Erythroblast (primary cell): ENCODE results near the gene ADD3.
"Not testable (repeated sequence)": the region's sequence is repeated elsewhere in the genome, so short reads cannot be mapped to it uniquely, and the experiment has no call there.

ENCODE experiments used
- DNase-seq, 2 experiments: peaks; one replicate each; lab custom pipeline; 2025; lab: John Stamatoyannopoulos, UW
- GATA1 ChIP-seq: IDR thresholded peaks from 2 replicates; pipeline ENCODE4 v1.6.1; 2011; ENCODE audit warnings: low read depth, mild to moderate bottlenecking, control low read depth, low read length, moderate library complexity
- POLR2A ChIP-seq: IDR thresholded peaks from 2 replicates; pipeline ENCODE4 v1.6.1; 2011; ENCODE audit warnings: mild to moderate bottlenecking, low read length

The ADD3 gene

DNA sequence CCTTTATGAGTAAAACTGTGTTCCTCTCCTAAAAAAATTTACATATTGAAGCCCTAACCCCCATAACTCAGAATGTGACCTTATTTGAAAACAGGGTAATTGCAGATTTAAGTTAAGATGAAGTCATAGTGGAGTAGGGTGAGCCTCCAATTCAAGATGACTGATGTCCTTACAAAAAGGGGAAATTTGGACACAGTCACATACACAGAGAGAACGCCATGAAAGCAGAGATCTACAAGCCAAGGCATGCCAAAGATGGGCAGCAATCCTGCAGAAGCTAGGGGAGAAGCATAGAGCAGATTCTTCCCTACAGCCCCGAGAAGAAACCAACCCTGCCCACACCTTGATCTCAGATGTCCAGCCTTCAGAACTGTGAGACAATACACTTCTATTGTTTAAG is 23.8 kb upstream of the ADD3 start:
- TF ChIP-seq GATA1 (no peak), POLR2A (no peak)
- no peak for DNase-seq

DNA sequence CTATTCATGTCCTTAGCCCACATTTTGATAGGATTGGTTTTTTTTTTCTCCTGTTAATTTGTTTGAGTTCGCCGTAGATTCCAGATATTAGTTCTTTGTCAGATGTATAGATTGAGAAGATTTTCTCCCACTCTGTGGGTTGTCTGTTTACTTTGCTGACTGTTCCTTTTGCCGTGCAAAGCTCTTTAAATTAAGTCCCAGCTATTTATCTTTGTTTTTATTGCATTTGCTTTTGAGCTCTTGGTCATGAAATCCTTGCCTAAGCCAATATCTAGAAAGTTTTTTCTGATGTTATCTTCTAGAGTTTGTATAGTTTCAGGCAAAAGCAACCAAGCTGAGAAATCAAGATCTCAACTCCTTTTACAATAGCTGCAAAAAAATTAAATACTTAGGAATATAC is 22.0 kb upstream of the ADD3 start:
- DNase-seq = not testable (repeated sequence)

DNA sequence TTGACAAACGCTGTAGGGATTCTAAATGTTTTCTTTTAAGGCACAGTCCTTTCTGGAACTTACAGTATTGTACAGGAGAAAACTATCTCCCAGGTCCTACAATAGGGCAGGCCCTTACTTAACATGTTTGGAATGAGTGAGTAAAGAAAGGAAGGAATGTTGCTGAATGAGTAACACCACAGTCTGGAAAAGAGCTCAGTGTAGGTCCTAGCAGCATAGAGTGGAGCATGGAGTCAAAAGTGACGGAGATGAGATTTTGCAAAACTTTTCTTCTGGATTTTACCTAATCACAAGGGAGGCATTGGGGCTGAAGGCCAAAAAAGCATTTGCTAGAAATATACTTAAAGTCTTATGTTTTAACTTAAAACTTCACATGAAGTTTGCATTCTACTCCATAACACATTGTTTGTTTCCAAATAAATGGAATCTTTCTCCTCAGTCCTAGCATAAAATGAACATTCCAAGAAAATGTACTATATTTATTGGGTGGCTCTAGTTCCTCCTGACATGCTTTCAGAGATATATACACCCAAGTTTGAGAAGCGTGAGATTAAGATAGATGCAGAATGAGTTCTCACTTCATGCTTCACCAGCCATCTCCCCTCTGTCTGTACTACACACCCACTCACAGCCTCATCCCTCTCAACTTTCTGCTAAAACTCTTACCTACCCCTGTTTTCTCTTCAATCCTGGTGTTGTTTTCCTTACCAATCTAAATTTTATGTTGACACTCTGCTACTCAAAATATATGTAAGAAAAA is 20.2 kb upstream of the ADD3 start:
- TF ChIP-seq GATA1 = no peak
- TF ChIP-seq POLR2A = no peak
- no peak for DNase-seq

DNA sequence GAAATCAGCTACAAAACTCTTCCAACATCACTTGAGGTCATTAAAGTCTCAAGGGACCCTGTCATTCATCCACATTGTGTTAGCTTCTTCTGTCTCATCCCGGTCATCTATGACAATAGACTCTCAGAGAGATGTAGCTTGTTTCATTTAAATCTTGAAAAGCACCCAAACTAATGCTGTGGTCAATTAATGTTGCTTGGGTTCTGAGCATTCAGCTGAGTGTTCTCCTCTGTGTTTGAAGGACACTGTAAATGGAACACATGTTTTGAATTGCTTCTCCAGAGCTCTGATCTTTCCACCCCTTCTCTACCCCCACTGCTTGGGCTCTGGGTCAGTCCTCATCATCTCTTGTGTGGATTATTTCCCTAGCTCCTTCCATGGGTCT is 19.6 kb upstream of the ADD3 start:
- DNase-seq = no peak

DNA sequence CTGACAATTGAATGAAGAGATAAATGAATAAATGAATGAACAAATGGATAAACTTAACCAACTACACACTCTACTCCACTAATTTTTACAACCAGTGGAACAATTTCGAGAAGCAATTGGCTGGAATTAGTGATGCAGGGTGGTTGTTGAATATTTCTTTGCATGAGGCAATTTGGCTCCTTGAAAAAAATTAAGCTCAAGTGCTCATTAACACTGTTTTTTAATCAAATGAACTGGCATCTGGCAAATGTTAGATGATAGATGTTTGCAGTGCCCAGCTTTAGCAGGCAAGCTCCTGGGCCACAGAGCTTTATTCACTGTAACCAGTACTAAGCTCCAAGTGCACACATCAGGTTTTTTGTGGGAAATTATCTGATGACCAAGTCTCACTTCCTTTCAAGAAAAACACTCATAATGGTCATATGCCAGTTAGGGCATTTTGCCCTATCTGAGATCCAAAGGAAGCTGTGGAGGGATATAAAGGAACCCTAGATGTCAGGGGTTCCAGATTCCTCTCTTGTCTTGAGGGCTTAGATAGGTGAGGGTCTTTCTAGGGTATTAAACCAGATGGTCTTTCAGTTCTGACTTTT is 16.4 kb upstream of the ADD3 start:
- no peak for DNase-seq
- TF ChIP-seq POLR2A = no peak

More for the DNA sequence above, 19.6 kb upstream of the ADD3 start:
- TF ChIP-seq GATA1 = no peak
- no peak for TF ChIP-seq POLR2A

DNA sequence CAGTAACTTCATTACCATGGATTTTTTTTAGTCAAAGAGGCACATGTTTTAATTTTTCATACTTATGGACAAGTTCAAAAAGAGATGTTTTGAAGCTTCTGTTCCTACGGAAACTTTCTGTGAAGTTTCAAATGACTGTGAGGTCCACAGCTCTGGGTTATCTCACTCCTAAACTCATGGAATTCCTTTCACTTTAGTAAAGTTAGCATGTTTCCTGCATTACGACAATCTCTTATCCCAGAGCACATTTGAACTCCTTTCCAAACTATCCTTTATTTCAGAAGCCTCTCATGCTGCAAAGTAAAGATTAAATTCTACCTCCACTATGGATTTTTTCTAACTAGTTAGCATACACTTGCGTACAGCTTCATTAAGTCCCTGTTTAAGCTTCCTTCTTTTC is 15.3 kb upstream of the ADD3 start:
- no peak for TF ChIP-seq GATA1
- TF ChIP-seq POLR2A = no peak

DNA sequence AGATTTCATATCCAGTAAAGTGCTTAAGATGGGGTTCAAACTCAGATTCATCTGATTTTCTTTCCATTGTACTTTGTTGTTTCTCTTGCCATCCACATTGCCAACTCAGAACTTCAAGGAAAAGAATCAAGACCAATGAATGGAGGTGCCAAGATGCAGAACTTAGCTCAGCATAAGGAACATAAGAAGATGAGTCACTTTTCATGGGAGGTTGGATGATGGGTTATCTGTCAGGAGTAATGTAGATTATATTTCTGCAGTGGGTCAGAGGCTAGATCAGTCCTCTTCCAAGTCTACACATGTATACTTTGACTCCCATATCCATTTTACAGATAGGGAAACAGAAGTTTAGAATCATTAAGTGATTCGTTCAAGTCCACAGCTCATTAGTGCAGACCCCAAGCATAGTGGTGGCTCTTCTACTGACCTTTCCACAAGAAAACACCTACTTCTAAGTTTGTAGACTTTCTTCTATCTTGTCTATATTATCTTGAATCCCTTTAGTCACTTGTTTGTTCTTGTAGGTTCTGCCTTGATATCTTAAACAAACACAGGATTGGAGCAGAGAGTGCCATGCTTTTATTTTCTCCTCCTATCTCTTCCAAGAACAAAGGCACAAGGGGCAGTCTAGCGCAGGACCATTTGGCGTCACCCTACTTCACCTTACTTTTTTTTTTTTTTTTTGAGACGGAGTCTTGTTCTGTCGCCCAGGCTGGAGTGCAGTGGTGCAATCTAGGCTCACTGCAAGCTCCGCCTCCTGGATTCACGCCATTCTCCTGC is 14.0 kb upstream of the ADD3 start:
- DNase-seq = no peak
- no peak for TF ChIP-seq POLR2A
- TF ChIP-seq GATA1 = no peak

More for the DNA sequence above, 15.3 kb upstream of the ADD3 start:
- DNase-seq = no peak

DNA sequence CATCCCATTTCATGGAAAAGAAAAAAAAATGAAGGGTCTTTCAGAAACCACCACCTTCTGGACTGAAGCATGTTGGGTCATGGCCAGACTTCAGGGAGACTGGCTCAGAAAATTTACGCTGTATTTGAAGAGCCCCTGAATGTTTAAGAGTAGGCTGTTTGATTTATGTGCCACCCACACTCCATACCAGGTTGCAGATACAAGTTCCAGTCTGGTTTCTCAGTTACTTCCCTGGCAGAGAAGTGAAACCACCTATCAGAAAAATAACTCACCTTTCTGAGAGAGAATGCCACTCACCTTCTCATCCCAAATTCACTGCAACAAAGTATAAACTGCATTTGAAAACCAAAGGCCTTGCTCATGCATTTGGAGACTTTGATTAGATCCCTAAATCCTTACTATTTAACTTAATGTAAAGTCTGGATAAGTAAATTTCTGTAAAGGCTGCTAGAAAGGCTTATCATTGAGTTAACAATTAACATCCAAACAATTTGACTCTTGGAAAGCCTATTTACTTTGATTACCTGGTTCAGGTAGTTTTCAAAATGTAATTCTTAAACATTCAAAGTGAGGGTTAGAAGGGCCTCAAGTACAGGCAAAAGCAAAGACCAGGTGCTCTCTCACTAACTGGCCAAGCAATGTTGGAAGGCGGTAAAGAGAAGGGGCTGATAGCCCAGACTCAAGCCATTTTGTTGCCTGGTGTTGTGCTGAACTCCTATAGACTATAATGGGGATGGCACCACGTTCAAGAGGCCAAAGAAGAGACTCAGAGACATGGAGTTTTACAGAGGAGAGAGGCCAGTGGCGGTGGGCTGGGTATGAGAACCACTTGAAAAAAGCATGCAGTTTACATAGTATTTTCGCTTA is 12.8 kb upstream of the ADD3 start:
- no peak for TF ChIP-seq POLR2A
- no peak for TF ChIP-seq GATA1

DNA sequence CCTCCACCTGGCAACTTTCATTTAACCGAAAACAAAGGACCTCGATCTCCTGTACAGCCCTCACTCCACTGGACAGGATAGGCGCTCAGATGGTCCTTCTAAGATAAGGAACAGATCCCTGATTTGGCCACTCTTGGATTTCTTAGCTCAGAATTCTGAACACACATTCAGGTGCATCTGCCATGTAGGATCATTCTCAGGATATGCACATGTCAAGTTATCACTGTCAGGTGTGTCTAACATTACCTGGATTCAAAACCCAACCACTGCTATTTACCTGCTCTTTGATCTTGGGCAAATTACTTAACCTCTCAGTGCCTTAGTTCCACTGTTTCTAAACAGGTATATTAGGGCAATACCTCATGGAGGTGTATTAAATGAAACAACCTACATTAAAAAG is 12.2 kb upstream of the ADD3 start:
- no peak for TF ChIP-seq POLR2A
- TF ChIP-seq GATA1 = no peak
- no peak for DNase-seq

More for the DNA sequence above, 12.8 kb upstream of the ADD3 start:
- no peak for DNase-seq

DNA sequence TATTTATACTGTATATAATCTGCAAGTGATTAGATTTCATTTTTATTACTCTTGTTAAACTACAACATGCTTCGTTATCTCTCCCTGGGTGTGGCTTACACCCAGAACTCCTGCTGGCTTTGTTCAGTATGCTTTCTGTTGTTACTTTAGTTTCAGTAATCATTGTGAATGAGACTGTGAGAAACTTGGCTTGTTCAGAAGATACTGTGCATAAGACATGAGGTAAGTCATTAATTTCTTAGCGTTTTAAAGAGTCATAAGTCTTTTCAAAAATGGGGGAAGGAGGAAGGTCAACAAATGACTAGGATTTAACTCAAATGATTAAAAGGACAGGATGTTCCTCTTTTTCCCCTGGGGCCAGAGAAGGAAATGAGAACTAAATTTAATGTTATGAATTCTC is 11.6 kb upstream of the ADD3 start:
- DNase-seq = peak; percentile 40 to 50
- TF ChIP-seq GATA1 (no peak), POLR2A (no peak)

DNA sequence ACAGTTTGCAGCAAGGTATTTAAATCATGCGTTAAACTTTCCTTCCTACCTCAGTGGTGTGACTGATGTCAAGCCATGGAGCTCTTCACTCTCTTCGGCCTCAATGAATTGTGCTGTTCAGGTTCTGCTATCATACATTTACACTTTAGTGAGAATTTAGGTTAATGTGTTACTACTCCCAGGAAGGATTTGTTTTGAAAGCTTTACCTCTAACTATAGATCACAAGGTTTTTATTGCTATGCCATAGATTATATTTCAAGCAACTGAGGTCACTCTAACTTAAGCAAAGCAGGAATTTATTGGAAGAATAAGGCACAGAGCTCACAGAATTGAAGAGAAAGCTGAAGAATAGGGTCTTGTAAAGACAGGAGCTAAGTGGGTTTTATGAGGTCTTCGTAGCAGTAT is 11.0 kb upstream of the ADD3 start:
- no peak for TF ChIP-seq GATA1
- no peak for TF ChIP-seq POLR2A
- DNase-seq = no peak

DNA sequence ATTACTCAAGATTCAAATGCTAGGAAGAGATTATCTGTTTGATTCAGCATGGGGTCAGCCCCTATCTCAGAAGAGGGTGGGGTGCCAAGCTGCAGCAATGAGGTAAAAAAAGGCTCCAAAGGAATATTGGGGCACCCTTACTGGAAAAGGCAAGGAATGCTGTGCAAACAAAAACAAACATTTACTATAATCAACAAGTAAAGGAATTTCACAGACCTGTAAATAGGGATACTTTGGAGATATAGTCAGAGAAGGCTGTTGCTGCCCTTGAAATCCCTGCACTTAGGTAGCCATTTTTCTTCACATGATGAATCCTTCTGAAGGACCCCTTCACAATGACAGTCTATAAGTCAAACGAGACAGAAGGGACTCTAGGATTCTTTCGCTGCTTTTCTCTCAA is 10.6 kb upstream of the ADD3 start:
- DNase-seq = peak in 1 of 2 experiments; percentile 26

DNA sequence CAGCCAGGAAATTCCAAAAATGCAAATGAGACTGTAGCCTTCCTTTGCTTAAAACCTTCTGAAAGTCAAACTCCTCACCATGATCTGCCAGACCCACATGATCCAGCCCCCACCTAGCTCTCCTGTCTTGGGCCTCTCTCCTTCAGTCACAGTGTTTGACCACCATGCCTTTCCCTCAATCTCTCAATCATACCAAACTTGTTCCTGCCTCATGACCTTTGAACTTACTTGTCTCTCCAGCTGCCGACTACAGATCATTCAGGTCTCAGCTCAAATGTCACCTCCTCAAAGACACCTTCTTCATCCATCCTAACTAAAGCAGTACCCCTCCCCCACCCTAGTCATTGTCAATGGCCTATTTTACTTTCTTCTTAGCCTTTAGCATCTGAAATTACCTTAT is 9.3 kb upstream of the ADD3 start:
- TF ChIP-seq GATA1 = no peak
- TF ChIP-seq POLR2A = no peak
- no peak for DNase-seq

More for the DNA sequence above, 10.6 kb upstream of the ADD3 start:
- TF ChIP-seq POLR2A = no peak
- TF ChIP-seq GATA1 = no peak
